Measurements from ENCODE around the gene GNAQ. TPM values are rescaled to one million over a fixed set of nuclear protein-coding genes. Genes with fewer than 3 reads are reported as not detected.
A peak's percentile ranks its signal among the peaks of the same experiment; 100 is the strongest.

Gene GNAQ
- total RNA-seq: 28.4 and 32.8 TPM in 2 replicates
- polyA plus RNA-seq: 21.1 and 32.4 TPM in 2 replicates

- no peaks in the 10 kb centered on the region for H3K9me3 ChIP-seq (ENCODE audit: low read depth)
- H3K27ac ChIP-seq: peak within 1 kb of the TSS; percentile 97
- no peaks in the 10 kb centered on the region for H3K27me3 ChIP-seq
- H3K4me3 ChIP-seq: peak within 1 kb of the TSS; percentile 83
- H3K4me1 ChIP-seq (ENCODE audit: low read depth): peaks cover 23% of the 10 kb centered on the region
- H3K36me3 ChIP-seq: no peaks in the 10 kb centered on the region
- peak in 1 of 2 donors; percentile 68 for DNase-seq (ENCODE audit: low read depth in 1 of 2, low spot score in 1 of 2)
- TF ChIP-seq, protein P1, sequence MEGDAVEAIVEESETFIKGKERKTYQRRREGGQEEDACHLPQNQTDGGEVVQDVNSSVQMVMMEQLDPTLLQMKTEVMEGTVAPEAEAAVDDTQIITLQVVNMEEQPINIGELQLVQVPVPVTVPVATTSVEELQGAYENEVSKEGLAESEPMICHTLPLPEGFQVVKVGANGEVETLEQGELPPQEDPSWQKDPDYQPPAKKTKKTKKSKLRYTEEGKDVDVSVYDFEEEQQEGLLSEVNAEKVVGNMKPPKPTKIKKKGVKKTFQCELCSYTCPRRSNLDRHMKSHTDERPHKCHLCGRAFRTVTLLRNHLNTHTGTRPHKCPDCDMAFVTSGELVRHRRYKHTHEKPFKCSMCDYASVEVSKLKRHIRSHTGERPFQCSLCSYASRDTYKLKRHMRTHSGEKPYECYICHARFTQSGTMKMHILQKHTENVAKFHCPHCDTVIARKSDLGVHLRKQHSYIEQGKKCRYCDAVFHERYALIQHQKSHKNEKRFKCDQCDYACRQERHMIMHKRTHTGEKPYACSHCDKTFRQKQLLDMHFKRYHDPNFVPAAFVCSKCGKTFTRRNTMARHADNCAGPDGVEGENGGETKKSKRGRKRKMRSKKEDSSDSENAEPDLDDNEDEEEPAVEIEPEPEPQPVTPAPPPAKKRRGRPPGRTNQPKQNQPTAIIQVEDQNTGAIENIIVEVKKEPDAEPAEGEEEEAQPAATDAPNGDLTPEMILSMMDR (IDR thresholded peaks at IDR 0.05; ENCODE audit: low read depth, low read length): no peak
These were observed at the start of gene GNAQ for GRCh38 chr9:78031444-78031892. Gene GNAQ (minus strand): TSS chr9:78031811. CDS start chr9:78031235, 576 bp downstream.

- Histone ChIP-seq H3K27me3 (no peaks in the 10 kb centered on the region), H3K9me3 (ENCODE audit: low read depth) (no peaks in the 10 kb centered on the region), H3K4me1 (ENCODE audit: low read depth) (no peaks in the 10 kb centered on the region), H3K36me3 (no peaks in the 10 kb centered on the region), H3K27ac (no peak overlapping the region), H3K4me3 (no peak overlapping the region)
- TF ChIP-seq, protein P1 (IDR thresholded peaks at IDR 0.05; ENCODE audit: low read depth, low read length): no peak
- no peak for DNase-seq (ENCODE audit: low read depth in 1 of 2, low spot score in 1 of 2)
These were observed 43.0 kb upstream of the GNAQ start for GRCh38 chr9:78074385-78075291.

DNA sequence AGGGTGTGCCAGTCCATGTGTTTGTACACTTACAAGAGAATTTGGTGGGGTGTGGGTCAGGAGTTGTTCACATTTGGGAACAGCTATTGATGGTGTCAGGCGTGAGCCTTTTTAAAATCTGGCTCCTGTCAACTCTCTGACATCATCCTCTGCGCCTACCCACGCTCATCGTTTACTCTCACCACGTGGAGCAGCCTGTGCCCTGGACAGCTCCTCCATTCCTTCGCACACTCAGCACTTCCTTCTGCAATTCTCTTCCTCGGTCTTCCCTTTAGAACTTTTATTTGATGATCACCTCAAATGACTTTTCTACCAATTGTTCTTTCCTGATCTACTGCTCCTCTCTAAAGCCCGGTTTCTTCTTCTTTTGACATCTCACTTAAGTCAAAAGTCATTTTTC is 42.1 kb upstream of the GNAQ start:
- TF ChIP-seq, protein P1 (IDR thresholded peaks at IDR 0.05; ENCODE audit: low read depth, low read length): no peak
- H3K4me1 ChIP-seq (ENCODE audit: low read depth): no peaks in the 10 kb centered on the region
- H3K36me3 ChIP-seq: no peaks in the 10 kb centered on the region
- no peaks in the 10 kb centered on the region for H3K27me3 ChIP-seq
- no peaks in the 10 kb centered on the region for H3K9me3 ChIP-seq (ENCODE audit: low read depth)
- H3K27ac ChIP-seq: no peak overlapping the region
- DNase-seq (ENCODE audit: low read depth in 1 of 2, low spot score in 1 of 2): no peak
- H3K4me3 ChIP-seq: no peak overlapping the region

DNA sequence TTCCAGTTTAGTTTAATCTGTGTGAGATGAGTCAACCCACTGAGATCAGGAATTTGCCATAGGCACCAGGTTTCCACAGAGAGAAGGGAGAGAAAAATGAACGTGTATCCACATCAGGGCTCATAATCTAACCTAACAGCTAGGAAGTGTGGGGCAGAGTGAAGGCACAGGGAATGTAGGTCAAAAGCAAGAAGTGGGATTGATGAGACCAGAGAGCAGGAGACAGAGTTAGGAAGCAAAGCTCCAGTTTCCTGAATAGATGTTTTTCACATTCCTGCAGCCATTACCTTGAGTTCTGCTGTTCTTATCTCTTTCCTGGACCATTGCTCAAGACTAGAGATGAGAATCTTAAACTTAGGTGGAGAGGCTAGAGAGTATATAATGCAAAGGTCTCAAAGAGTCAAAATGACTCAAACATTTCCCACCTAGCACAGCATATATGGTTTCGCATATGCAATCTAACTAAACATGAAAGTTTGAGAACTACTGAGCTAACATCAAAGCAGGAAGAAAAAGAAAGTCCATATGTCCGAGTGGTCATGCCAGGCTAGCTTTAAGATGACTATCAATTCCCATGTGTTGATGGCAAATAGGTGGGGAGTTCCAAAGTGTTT is 41.1 kb upstream of the GNAQ start:
- TF ChIP-seq, protein P1 (IDR thresholded peaks at IDR 0.05; ENCODE audit: low read depth, low read length): no peak
- Histone ChIP-seq H3K4me1 (ENCODE audit: low read depth) (no peaks in the 10 kb centered on the region), H3K27me3 (no peaks in the 10 kb centered on the region), H3K9me3 (ENCODE audit: low read depth) (no peaks in the 10 kb centered on the region), H3K36me3 (no peaks in the 10 kb centered on the region), H3K4me3 (no peak overlapping the region), H3K27ac (no peak overlapping the region)
- DNase-seq (ENCODE audit: low read depth in 1 of 2, low spot score in 1 of 2): no peak

DNA sequence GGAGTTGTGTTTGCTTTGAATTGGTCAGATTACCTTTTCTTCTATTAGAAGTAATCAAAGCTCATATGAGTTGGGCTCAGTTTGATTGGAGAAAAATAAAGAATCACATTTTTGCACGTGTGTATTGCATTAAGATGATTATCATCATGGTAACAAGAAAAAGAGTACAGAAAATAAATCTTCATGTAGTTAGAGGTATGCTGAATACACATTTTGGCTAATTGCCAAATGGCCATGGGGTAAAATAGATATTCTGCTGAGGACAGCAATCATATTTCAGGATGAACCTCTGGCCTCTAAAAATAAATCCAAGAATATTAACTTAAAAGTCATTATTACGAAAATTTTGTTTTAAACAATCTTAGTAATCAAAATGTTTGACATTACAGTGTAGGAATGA is 38.9 kb upstream of the GNAQ start:
- TF ChIP-seq, protein P1 (IDR thresholded peaks at IDR 0.05; ENCODE audit: low read depth, low read length): no peak
- no peaks in the 10 kb centered on the region for H3K9me3 ChIP-seq (ENCODE audit: low read depth)
- DNase-seq (ENCODE audit: low read depth in 1 of 2, low spot score in 1 of 2): no peak

More for the DNA sequence above, 38.9 kb upstream of the GNAQ start:
- H3K27ac ChIP-seq: no peak overlapping the region
- H3K36me3 ChIP-seq: no peaks in the 10 kb centered on the region
- no peaks in the 10 kb centered on the region for H3K27me3 ChIP-seq
- no peak overlapping the region for H3K4me3 ChIP-seq
- H3K4me1 ChIP-seq (ENCODE audit: low read depth): no peaks in the 10 kb centered on the region

Data from cardiac muscle cell (in vitro differentiated cells and primary cell).